G401.6 (cell line): ENCODE results near the gene KIR3DL3.
"Not testable (repeated sequence)": the region's sequence is repeated elsewhere in the genome, so short reads cannot be mapped to it uniquely, and the experiment has no call there.

ENCODE experiments used
- FAIRE-seq: peaks from 2 replicates; lab custom pipeline; 2012; peaks lifted over from hg19 to GRCh38; lab: Jason Lieb, UNC

Gene KIR3DL3

DNA sequence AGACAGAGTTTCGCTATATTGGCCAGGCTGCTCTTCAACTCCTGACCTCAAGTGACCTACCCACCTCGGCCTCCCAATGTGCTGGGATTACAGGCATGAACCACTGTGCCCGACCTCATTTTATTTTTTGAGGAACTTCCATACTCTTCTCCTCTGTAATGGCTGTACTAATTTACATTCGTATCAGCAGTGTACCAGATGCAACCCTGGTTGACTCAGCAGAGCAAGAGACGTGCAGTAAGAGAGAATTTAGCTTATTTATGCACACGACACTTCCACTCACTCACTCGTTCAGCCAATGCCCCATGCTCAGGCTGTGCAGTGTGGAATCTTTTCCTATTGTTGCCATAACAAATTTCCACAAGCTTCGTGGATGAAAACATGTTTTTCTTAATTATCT, 6.9 kb downstream of the KIR3DL3 start:
- no peak for FAIRE-seq

DNA sequence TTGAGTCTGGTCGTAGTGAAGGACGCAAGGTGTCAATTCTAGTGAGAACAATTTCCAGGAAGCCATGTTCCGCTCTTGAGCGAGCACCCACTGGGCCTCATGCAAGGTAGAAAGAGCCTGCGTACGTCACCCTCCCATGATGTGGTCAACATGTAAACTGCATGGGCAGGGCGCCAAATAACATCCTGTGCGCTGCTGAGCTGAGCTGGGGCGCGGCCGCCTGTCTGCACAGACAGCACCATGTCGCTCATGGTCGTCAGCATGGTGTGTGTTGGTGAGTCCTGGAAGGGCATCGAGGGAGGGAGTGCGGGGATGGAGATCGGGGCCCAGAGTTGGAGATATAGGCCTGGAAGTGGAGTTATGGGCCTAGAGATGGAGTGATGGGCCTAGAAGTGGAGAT, 14.1 kb downstream of the KIR3DL3 start, which contains the start of gene KIR2DL3:
TSS of gene KIR2DL3 (plus strand) at position 208 of the 400 bp plus-strand sequence. CDS start at position 241, 33 bp downstream.
- FAIRE-seq = not testable (repeated sequence)

DNA sequence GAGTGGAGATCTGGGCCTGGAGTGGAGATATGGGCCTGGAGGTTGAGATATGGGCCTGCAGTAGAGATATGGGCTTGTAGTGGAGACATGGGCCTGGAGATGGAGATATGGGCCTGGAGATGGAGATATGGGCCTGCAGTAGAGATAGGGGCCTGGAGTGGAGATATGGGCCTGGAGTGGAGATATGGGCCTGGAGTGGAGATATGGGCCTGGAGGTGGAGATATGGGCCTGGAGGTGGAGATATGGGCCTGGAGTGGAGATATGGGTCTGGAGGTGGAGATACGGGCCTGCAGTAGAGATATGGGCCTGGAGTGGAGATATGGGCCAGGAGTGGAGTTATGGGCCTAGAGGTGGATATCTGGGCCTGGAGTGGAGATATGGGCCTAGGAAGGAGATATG, 14.5 kb downstream of the KIR3DL3 start:
- FAIRE-seq = no peak

DNA sequence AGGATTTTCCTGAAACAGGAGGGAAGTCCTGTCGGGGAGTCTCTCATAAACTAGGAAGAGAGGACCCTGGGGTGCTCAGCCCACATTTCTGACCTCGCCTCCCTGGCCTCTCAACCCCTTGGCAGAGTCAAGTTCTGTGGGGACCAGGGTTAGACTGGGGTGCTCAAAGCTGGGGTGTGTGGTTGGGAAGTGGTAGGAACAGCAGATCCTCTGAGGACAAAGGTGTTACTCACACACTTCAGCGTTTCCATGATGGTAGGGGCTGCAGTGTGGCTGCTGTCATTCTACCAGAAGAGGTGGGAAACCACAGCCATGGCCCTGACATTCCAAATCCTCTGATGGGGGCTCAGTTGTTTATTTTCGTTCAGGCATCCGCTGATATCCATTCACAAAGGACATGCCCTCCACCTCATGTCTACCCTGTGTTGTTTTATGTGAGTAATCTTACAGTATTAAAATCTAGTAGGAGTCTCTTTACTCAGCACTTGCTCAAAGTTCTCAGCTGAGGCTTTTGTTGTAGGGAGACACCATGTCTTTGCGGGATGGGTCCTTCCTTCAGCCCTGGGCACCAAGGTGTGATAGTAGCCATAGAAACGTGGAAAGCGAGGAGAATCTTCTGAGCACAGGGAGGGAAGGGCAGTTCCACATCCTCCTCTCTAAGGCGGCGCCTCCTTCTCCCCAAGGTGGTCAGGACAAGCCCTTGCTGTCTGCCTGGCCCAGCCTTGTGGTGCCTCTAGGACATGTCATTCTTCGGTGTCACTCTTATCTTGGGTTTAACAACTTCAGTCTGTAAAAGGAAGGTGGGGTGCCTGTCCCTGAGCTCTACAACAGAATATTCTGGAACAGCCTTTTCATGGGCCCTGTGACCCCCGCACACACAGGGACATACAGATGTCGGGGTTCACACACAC, 15.6 kb downstream of the KIR3DL3 start:
- FAIRE-seq = no peak

DNA sequence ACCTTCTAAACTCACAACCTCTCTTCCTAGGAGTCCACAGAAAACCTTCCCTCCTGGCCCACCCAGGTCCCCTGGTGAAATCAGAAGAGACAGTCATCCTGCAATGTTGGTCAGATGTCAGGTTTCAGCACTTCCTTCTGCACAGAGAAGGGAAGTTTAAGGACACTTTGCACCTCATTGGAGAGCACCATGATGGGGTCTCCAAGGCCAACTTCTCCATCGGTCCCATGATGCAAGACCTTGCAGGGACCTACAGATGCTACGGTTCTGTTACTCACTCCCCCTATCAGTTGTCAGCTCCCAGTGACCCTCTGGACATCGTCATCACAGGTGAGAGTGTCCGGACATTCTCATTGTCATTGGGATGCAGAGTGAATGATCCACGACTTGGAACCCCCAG, 17.7 kb downstream of the KIR3DL3 start:
- FAIRE-seq = not testable (repeated sequence)

DNA sequence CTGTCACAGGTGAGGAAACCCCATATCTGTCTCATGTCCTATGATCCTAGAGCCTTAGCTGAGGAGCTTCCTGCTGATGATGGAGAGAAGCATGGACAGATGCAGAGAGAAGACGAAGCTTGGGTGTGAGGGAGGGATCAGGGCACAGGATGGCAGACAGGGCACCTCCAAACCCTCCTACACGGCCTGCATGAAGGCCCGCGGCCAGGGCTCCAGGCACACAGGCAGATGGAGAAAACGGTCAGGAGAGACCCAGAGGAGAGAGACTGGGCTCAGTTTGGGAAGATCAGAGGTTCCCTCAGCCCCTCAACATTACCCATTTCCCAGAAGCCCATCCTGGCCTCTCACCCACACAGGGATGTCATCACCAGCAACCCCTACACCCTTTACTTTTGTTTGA, 19.8 kb downstream of the KIR3DL3 start:
- not testable (repeated sequence) for FAIRE-seq

DNA sequence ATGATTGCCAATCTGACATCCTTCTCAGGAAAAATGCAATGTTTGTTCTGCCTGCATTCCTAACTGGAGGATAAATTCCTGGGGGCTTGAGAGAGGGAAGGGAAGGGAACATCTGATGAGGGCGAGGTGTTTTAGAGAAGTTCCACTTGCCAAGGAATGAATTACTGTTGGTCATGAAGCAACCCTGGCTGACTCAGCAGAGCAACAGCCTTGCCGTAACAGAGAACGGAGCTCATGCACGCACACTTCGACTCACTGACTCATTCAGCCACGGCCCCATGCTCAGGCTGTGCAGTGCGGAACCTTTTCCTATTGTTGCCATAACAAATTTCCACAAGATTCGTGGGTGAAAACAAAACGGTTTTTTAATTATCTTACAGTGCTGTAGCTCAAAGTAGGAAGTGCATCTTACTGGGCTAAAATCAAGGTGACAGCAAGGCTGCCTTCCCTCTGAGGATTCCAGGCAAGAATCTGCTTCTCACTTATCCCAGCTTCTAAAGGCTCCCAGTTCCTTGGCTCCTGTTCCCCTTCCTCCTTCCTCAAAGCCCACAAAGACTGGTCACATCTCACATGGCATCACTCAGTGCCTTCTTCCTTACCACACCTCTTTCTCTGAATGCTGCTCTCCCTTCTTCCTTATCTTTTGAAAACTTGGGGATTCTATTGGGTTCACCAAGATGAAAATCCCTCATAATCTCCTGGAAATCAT, 23.5 kb downstream of the KIR3DL3 start:
- FAIRE-seq = not testable (repeated sequence)

DNA sequence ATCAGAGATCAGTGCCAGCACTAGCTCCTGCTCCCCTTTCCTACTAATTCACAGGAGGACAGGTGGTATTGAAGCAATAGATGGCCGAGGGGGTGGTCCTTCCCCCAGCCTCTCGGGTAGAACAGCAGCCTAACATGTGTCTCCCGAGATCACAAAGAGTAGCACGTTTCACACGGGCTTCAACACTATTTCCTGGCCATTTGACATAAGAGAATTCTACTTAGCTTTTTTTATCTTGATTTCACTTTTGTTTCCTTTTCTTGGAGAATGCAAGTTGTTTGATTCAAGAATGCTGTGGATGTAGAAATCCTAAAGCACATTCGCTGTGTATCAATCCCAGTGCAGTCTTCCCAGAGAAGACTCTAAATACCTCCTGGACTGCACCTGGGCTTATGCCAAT, 26.0 kb downstream of the KIR3DL3 start:
- not testable (repeated sequence) for FAIRE-seq

DNA sequence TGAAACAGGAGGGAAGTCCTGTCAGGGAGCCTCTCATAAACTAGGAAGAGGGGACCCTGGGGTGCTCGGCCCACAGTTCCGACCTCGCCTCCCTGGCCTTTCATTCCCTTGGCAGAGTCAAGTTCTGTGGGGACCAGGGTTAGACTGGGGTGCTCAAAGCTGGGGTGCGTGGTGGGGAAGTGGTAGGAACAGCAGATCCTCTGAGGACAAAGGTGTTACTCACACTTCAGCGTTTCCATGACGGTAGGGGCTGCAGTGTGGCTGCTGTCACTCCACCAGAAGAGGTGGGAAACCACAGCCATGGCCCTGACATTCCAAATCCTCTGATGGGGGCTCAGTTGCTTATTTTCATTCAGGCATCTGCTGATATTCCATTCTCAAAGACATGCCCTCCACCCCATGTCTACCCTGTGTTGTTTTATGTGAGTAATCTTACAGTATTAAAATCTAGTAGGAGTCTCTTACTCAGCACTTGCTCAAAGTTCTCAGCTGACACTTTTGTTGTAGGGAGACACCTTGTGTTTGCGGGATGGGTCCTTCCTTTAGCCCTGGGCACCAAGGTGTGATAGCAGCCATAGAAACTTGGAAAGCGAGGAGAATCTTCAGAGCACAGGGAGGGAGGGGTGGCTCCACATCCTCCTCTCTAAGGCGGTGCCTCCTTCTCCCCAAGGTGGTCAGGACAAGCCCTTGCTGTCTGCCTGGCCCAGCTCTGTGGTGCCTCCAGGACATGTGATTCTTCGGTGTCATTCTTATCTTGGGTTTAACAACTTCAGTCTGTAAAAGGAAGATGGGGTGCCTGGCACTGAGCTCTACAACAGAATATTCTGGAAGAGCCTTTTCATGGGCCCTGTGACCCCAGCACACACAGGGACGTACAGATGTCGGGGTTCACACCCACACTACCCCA, 32.2 kb downstream of the KIR3DL3 start:
- FAIRE-seq = not testable (repeated sequence)

DNA sequence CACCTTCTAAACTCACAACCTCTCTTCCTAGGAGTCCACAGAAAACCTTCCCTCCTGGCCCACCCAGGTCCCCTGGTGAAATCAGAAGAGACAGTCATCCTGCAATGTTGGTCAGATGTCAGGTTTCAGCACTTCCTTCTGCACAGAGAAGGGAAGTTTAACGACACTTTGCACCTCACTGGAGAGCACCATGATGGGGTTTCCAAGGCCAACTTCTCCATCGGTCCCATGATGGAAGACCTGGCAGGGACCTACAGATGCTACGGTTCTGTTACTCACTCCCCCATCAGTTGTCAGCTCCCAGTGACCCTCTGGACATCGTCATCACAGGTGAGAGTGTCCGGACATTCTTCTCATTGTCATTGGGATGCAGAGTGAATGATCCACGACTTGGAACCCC, 34.3 kb downstream of the KIR3DL3 start:
- not testable (repeated sequence) for FAIRE-seq

DNA sequence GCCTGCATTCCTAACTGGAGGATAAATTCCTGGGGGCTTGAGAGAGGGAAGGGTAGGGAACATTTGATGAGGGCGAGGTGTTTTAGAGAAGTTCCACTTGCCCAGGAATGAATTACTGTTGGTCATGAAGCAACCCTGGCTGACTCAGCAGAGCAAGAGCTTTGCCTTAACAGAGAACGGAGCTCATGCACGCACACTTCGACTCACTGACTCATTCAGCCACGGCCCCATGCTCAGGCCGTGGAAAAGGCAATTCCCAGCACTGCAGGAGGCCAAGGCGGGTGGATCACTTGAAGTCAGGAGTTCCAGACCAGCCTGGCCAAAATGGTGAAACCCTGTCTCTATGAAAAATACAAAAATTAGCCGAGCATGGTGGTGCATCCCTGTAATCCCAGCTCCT, 40.0 kb downstream of the KIR3DL3 start:
- not testable (repeated sequence) for FAIRE-seq

DNA sequence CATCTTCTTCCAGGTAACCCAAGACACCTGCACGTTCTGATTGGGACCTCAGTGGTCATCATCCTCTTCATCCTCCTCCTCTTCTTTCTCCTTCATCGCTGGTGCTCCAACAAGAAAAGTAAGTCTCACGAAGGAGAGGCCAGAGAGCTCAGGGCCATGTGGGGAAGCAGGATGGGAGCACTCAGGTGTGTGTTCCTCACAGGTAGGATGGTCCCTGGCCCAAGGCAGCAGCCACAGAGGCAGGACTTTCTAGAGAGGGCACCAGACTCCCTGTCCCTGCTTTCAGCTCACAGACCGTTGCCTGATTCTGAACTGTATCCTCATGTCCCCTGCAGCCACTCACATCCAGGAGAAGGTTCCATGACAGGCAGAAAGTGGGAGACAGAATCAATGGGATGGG, 42.2 kb downstream of the KIR3DL3 start:
- not testable (repeated sequence) for FAIRE-seq

DNA sequence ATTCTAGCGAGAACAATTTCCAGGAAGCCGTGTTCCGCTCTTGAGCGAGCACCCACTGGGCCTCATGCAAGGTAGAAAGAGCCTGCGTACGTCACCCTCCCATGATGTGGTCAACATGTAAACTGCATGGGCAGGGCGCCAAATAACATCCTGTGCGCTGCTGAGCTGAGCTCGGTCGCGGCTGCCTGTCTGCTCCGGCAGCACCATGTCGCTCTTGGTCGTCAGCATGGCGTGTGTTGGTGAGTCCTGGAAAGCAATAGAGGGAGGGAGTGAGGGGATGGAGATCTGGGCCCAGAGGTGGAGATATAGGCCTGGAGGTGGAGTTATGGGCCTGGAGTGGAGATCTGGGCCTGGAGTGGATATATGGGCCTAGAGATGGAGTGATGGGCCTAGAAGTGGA, 45.4 kb downstream of the KIR3DL3 start, which contains the start of gene KIR2DL1:
TSS of gene KIR2DL1 (plus strand) at position 148 of the 400 bp plus-strand sequence. CDS start at position 206, 58 bp downstream.
- FAIRE-seq = not testable (repeated sequence)

DNA sequence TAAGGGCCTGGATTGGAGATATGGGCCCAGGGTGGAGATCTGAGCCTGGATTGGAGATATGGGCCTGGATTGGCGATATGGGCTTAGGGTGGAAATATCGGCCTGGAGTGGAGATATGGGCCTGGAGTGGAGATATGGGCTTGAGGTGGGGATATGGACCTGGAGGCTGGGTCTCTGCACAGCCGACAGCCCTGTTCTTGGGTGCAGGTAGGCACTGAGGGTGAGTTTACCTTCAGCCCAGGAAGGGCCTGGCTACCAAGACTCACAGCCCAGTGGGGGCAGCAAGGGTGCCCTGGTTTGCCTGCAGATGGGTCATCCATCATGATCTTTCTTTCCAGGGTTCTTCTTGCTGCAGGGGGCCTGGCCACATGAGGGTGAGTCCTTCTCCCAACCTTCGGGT, 46.3 kb downstream of the KIR3DL3 start:
- not testable (repeated sequence) for FAIRE-seq

DNA sequence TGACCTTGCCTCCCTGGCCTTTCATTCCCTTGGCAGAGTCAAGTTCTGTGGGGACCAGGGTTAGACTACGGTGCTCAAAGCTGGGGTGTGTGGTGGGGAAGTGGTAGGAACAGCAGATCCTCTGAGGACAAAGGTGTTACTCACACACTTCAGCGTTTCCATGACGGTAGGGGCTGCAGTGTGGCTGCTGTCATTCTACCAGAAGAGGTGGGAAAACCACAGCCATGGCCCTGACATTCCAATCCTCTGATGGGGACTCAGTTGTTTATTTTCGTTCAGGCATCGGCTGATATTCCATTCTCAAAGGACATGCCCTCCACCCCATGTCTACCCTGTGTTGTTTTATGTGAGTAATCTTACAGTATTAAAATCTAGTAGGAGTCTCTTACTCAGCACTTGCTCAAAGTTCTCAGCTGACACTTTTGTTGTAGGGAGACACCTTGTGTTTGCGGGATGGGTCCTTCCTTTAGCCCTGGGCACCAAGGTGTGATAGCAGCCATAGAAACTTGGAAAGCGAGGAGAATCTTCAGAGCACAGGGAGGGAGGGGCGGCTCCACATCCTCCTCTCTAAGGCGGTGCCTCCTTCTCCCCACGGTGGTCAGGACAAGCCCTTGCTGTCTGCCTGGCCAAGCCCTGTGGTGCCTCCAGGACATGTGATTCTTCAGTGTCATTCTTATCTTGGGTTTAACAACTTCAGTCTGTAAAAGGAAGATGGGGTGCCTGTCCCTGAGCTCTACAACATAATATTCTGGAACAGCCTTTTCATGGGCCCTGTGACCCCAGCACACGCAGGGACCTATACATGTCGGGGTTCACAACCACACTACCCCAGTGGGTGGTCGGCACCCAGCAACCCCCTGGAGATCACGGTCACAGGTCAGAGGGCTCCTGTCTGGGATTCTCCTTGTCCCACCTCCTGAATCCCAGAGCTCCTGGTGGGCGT, 47.0 kb downstream of the KIR3DL3 start:
- FAIRE-seq = not testable (repeated sequence)

DNA sequence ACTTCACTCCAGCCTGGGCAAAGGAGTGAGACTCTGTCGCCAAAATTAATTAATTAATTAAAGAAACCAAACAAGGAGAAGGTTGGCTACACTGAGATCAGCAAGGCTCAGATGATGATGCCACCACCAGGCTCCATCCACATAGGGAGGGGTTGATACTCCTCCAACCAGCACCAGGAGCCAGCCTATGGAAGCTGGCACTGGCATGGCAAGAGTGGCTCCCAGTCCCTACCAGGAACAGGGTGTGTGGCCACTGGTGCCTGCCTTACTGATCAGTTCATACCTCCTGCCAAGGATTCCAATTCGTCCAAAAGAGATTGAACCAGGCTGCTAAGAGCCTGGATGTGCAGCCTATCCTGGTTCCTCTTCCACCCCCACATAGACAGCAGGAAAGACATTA, 48.4 kb downstream of the KIR3DL3 start:
- not testable (repeated sequence) for FAIRE-seq

DNA sequence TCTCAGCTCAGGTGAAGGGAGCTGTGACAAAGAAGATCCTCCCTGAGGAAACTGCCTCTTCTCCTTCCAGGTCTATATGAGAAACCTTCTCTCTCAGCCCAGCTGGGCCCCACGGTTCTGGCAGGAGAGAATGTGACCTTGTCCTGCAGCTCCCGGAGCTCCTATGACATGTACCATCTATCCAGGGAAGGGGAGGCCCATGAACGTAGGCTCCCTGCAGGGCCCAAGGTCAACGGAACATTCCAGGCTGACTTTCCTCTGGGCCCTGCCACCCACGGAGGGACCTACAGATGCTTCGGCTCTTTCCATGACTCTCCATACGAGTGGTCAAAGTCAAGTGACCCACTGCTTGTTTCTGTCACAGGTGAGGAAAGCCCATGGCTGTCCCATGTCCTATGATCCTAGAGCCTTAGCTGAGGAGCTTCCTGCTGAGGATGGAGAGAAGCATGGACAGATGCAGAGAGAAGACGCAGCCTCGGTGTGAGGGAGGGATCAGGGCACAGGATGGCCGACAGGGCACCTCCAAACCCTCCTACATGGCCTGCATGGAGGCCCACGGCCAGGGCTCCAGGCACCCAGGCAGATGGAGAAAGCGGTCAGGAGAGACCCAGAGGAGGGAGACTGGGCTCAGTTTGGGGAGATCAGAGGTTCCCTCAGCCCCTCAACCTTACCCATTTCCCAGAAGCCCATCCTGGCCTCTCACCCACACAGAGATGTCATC, 51.0 kb downstream of the KIR3DL3 start:
- not testable (repeated sequence) for FAIRE-seq

DNA sequence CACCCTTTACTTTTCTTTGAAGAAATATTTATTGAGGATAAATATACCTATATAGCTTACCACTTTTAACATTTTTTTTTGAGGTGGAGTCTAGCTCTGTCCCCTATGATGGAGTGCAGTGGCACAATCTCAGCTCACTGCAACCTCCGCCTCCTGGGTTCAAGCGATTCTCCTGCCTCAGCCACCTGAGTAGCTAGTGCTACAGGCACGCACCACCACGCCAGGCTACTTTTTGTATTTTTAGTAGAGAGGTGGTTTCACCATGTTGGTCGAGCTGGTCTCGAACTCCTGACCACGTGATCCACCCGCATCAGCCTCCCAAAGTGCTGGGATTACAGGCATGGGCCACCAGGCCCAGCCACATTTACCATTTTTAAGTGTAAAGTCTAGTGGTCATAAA, 51.6 kb downstream of the KIR3DL3 start:
- not testable (repeated sequence) for FAIRE-seq

DNA sequence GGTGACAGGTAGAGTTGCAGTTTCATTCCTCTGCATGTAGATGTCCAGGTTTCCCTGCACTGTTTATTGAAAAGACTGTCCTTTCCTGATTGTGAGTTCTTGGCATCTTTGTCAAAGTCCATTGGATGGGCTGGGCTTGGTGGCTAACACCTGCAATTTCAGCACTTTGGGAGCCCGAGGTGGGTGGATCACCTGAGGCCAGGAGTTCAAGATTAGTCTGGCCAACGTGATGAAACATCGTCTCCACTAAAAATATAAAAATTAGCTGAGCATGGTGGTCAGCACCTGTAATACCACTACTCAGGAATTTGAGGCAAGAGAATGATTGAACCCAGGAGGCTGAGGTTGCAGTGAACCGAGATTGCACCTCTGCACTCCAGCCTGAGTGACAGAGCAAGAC, 53.6 kb downstream of the KIR3DL3 start:
- not testable (repeated sequence) for FAIRE-seq

DNA sequence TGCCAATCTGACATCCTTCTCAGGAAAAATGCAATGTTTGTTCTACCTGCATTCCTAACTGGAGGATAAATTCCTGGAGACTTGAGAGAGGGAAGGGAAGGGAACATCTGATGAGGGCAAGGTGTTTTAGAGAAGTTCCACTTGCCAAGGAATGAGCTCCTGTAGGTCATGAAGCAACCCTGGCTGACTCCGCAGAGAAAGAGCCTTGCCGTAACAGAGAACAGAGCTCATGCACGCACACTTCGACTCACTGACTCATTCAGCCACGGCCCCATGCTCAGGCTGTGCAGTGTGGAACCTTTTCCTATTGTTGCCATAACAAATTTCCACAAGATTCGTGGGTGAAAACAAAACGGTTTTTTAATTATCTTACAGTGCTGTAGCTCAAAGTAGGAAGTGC, 54.7 kb downstream of the KIR3DL3 start:
- FAIRE-seq = not testable (repeated sequence)
